Hematopoietic multipotent progenitor cell (in vitro differentiated cells): ENCODE results near the gene C10orf62. TPM values are rescaled to one million over a fixed set of nuclear protein-coding genes. Genes with fewer than 3 reads are reported as not detected.
"Not testable (repeated sequence)": the region's sequence is repeated elsewhere in the genome, so short reads cannot be mapped to it uniquely, and the experiment has no call there.

ENCODE experiments used
- DNase-seq, 3 donors: peaks; one replicate each; pipeline ENCODE4 v3.0.0-alpha.2; 2011 to 2015; ENCODE audit warnings: low read depth in 2 of 3, low spot score in 2 of 3
- total RNA-seq: library from RNA; depleted of rRNA; stranded (reverse); fragments of >200 nt; gene quantifications from one replicate; pipeline ENCODE4 v1.2.3, GENCODE V29; 2012

Gene C10orf62
- total RNA-seq, 1 donor, result not detected

DNA sequence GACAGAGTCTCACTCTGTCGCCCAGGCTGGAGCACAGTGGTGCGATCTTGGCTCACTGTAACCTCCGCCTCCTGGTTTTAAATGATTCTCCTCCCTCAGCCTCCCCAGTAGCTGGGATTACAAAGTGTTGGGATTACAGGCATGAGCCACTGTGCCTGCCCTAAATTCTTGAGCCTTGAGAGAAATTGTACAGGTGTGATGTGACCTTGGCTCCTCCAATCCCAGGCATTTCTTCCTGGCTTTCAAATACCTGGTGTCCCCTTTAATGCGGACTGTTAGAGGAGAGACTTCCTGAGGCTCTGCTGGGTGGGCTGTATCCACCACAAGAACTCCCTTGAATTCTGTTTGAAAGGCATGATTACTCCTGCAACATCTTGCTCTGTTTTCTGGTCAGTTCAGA, 28.8 kb downstream of the C10orf62 start:
- no peak for DNase-seq

DNA sequence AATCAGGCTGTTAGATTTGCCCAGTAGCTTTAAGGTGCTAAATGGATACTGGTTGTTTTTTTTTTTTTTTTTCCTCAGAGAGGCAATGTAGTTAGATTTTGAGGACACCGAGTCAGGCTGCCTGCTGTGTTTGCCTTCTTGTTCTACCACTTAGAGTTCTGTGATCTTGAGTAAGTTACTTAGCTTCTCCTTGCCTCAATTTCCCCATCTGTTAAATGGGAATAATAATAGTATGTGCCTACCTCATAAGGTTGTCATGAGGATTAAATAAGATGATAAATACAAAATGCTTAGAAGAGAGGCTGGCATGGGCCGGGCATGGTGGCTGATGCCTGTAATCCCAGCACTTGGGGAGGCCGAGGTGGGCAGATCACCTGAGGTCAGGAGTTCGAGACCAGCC, 29.2 kb downstream of the C10orf62 start:
- no peak for DNase-seq

DNA sequence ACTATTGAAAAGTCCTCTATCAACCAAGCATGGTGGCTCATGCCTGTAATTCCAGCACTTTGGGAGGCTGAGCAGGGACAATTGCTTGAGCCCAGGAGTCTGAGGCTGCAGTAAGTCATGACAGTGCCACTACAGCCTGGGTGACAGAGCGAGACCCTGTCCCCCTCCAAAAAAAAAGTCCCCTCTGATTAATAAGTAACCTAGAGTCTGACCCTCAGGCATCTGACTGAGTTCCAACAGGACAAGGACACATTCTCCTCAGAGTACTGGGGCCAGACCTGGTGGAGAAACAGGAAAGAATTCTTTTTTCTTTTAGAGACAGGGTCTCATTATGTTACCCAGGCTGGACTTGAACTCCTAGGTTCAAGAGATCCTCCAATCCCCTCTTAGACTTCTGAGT, 33.8 kb downstream of the C10orf62 start:
- DNase-seq, result no peak

DNA sequence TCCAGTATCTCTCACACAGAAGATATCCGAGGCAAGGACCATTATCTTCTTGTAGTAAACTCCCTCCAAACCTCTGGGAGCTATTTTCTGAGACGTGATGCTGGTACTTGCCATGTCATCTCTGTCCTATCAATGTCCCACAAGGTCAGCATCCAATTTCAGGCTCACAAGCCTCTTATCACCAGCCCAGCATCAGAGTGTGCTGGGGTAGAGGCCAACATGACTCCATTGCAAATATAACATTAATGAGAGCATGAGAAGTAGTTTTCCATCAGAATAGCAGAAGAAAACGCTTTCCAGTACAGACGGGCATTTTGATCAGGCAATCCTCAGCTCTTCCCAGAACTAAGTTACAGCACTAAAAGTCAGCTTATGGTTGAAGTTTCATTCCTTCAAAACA, 38.2 kb downstream of the C10orf62 start:
- DNase-seq, result no peak

DNA sequence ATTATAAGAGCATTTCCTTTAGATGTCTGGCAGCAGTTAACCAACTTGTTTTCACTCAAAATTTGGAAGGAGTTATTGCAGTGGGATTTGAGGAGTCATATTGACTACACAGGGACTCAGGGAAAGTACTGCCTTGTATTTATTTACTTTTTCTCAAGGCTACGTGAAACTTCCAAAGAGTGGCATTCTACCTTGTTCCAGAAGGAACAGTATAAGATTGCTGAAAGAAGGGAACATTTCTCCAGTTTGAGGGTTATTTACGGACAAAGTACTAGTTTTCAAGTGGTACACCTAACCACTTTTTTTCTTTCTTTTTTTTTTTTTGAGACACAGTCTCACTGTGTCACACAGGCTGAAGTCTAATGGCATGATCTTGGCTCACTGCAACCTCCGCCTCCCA, 38.7 kb downstream of the C10orf62 start:
- DNase-seq, result no peak

DNA sequence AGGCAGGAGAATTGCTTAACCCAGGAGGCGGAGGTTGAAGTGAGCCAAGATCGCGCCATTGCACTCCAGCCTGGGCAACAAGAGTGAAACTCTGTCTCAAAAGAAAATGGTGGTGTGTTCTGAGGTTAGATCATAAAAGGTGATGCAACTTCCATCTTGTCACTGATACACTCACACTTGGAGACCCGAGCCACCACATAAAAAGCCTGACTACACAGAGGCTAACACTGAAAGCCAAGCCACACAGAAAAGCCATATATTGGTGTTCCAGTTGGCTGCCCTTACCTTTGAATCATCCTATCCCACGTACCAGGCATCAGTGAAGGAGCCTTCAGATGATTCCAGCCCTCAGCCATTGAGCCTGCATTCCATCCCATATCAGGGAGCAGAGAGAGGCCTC, 39.8 kb downstream of the C10orf62 start:
- DNase-seq, result no peak

DNA sequence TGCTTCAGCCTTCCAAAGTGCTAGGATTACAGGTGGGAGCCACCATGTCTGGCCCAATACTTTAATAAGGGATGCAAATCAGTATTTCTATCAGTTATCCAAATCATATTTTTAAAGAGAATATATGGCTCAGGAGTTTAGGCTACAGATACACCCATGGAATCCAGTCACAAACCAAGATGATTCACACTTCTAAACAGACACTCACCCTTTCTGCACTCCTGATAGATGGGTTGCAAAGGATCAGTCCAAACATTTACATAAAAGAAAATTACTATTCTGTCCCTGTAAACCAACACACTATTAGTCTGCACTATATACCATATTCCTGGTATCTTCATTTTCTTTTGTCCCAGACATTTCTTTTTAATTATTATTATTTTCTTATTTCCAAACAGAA, 41.6 kb downstream of the C10orf62 start:
- DNase-seq, result no peak

DNA sequence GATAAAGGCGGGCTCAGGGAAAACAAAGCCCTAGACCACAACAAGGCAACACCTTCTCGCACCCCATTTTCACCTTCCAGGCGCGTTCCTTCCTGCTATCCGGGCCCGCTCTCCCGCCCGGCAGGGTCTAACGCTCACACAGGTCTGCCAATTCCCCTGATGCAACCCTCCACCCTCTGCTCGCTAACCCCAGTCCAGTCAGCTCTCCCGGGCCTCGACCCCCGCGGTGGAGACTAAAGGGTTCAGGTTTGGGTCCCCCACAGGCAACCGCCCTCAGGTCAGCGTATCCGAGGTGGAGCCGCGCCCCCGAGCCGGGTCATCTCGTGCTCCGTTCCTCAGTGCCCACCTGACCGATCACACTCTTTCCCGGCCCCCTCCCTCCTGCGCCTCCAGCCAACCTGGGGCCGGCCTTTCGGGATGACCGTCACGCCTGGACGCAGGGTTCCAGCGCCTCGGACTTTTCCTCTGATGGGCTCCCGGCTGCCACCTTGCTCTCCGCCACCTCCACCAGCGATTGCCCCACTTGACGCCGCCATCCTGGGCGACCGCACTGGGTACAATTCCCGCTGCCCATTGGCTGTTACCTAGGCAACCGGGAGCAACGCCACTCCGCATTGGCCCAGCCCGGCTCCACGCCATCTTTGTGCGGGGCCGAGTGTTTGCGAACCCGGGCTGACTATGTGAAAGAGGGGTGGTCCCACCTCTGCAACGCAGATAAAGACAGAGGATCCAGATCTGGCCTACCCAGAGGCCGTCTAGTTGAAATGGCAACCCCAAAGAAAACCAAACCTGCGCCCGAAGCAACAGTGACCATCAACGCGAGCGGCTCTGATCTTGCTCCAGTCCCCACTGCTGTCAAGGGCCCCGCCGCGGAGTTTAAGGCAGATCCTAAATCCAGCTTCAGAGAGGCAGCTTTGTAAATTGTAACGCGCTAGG, 43.7 kb downstream of the C10orf62 start, which contains the start of gene MORN4:
Gene MORN4, minus strand, starts transcription at position 552 of the 936 bp plus-strand sequence. CDS start 13,847 bp downstream, outside the sequence.
- peak; percentile 76 to 95 (median 91) for DNase-seq

DNA sequence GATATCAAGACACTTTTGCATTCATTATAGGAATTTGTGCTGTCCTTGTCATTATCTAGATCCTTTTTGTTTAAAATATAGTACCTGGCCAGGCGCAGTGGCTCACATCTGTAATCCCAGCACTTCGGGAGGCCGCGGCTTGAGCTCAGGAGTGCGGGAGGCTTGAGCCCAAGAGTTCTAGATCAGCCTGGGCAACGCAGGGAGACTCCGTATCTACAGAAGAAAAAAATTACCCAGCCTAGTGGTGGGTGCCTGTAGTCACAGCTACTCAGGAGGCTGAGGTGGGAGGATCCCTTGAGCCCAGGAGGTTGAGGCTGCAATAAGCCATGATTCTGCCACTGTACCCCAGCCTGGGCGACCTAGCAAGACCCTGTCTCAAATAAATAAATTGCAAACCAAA, 44.4 kb downstream of the C10orf62 start:
- DNase-seq, result peak in 1 of 3 donors; percentile 21

DNA sequence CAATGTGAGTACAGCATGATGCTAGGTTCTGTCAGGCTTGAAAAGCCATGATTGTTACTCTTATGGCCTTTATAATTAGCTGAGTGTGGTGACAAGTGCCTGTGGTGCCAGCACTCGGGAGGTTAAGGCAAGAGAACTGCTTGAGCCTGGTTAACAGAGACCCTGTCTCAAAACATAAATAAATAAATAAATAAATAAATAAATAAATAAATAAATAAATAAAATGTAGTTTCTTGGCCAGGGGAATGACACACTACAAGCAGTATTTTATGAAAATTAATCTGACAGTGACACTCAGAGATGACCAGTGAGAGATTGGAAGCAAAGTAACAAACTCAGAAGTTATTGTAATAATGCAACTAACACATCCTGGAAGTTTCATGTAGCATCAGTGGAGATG, 46.1 kb downstream of the C10orf62 start:
- DNase-seq, result no peak

DNA sequence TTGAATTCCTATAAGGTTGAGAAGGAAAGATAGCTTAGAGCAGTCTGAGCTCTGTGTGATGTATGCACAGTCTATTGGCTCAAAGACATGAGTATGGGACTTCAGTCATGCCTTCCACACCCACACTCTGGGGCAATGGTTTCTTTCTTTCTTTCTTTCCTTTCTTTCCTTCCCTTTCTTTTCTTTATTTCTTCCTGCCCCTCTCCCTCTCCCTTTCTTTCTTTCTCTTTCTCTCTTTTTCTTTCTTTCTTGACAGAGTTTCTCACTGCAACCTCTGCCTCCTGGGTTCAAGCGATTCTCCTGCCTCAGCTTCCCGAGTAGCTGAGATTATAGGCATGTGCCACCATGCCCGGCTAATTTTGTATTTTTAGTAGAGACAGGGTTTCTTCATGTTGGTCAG, 49.6 kb downstream of the C10orf62 start:
- not testable (repeated sequence) for DNase-seq

DNA sequence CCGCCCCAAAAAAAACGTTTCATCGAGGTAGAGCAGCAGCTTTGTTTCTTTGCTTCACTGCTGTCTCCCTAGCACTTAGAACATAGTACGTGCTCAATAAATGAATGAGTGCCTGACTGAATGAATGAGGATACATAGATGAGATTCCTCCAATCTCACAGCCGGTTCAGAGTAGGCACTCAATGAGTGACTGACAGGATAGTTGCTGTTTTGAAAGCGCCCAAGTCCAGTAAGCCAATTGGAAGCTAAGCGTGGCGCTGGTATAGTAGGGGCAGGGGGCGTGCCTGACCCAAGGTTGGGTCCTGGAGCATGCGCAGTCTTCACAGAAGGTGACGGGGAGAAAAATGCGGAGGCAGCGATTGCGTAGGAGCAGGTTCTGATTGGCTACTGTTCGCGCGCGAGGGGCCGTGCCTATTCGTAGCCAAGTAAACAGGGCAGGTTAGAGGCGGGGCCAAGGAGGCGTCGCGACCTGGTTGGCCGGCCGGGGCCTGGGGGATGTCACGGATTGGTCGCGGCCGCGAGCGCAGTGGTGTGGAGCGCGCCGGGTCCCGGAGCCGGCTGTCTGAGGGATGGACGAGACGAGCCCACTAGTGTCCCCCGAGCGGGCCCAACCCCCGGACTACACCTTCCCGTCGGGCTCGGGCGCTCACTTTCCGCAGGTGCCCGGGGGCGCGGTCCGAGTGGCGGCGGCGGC, 50.8 kb downstream of the C10orf62 start, which contains the start of gene PI4K2A:
Gene PI4K2A, plus strand, starts transcription at position 498 of the 694 bp plus-strand sequence. Its CDS starts 72 bp downstream, at position 570.
- peak; percentile 93 to 99 (median 99) for DNase-seq

Other genes starting within 250 kb of the C10orf62 start
- 42.3 TPM for gene RRP12, start 188.4 kb upstream of the C10orf62 start, total RNA-seq
- 117 TPM for gene PGAM1, start 163.5 kb upstream of the C10orf62 start, total RNA-seq
- 33.7 TPM for gene EXOSC1, start 143.7 kb upstream of the C10orf62 start, total RNA-seq
- 52.5 TPM for gene ZDHHC16, start 143.5 kb upstream of the C10orf62 start, total RNA-seq
- gene MMS19, start 91.3 kb upstream of the C10orf62 start, total RNA-seq, result 71.1 TPM
- gene UBTD1, start 90.8 kb upstream of the C10orf62 start, total RNA-seq, result 4.6 TPM
- gene ANKRD2, start 16.9 kb upstream of the C10orf62 start, total RNA-seq, result not detected
- gene HOGA1, start 5.3 kb upstream of the C10orf62 start, total RNA-seq, result not detected
- 3.5 TPM for gene MORN4, start 43.8 kb downstream of the C10orf62 start, total RNA-seq
- gene PI4K2A, start 51.0 kb downstream of the C10orf62 start, total RNA-seq, result 6.5 TPM
- gene AVPI1, start 97.5 kb downstream of the C10orf62 start, total RNA-seq, result 8.9 TPM
- gene MARVELD1, start 124.0 kb downstream of the C10orf62 start, total RNA-seq, result 22.9 TPM
- gene ZFYVE27, start 147.4 kb downstream of the C10orf62 start, total RNA-seq, result 35.3 TPM
- gene SFRP5, start 182.3 kb downstream of the C10orf62 start, total RNA-seq, result 1.9 TPM